RWPE1 (cell line): ENCODE data around the gene EDIL3.
A peak's percentile ranks its signal among the peaks of the same experiment; 100 is the strongest.

ENCODE experiments used
- CTCF ChIA-PET: fragments of 350-600 bp; sonication (Branson Sonifier 250); formaldehyde crosslinking; extraction: SDS; loops from one replicate; lab custom pipeline; 2021; lab: Yijun Ruan, JAX
- POLR2A ChIA-PET: fragments of 400-600 bp; formaldehyde crosslinking; extraction: SDS; loops from one replicate; lab custom pipeline; 2020; ENCODE audit warnings: antibody characterized with exemption; ENCODE audit not compliant: low non-redundant PET; lab: Yijun Ruan, JAX
- DNase-seq: peaks from one replicate; pipeline ENCODE4 v3.0.0; 2012; ENCODE audit warnings: low spot score
- H3K27ac ChIP-seq: fragments of 450-650 bp; 2 replicates; pipeline ENCODE4 v1.5.1; 2017
- TF ChIP-seq, protein P1 (sequence below): fragments of 450-650 bp; conservative IDR thresholded peaks from 2 replicates; pipeline ENCODE4 v1.5.1; 2017; ENCODE audit warnings: low read depth, mild to moderate bottlenecking

Gene EDIL3

DNA sequence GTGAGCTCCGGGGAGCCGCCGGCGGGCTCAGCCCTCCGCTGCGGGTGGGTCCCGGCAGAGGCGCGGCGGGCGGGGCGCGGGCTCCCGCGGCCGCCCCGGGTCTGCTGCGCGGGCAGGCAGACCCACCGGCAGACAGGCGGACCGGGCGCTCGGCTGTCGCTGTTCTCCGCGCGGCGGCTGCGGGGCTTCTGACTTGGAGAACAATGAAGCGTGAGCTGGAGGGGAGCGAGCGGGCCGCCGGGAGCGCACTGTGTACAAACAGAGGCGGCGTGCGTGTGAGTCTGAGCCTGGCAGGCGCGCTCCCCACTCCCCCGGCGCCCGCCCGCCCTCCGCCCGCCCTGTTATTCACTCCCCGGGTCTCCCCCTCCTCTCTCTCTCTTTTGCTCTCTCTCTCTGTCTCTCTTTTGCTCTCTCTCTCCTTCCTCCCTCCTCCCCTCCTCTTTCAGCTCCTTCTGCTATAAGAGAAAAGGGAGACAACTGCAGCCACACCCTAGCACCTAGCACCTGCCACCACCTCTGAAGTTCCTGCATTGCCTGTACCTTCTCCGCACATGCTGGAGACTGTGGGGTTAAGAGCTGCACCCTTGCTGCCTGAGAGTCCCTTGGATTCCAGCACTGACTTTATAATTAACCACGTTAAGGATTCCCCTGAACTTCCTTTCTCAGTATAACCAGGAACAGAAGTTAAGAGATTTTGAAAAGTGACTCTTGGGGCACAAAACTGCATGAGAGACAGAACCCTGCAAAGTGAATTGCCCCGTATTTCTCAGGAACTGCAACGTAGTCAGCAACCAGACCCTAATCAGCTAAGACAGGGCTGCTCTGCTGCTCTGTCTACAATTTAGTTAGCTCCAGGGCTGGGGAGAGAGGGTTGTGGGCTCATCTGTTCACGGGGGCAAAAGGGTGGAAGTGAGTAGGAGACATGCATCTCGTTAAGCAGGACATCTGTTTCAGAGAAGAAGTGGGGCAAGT is at the start of gene EDIL3:
Gene EDIL3, minus strand, starts transcription at position 277 of the 972 bp plus-strand sequence. CDS start 506 bp downstream, outside the sequence.
- peak; percentile 30 for DNase-seq
- H3K27ac ChIP-seq = no peak within 1 kb of the TSS
- POLR2A ChIA-PET = interaction anchor here (0.7 kb wide), 1 partner anchor 325 kb away, joined by 5 read pairs; no protein-coding TSS in a partner anchor
- TF ChIP-seq, protein P1, sequence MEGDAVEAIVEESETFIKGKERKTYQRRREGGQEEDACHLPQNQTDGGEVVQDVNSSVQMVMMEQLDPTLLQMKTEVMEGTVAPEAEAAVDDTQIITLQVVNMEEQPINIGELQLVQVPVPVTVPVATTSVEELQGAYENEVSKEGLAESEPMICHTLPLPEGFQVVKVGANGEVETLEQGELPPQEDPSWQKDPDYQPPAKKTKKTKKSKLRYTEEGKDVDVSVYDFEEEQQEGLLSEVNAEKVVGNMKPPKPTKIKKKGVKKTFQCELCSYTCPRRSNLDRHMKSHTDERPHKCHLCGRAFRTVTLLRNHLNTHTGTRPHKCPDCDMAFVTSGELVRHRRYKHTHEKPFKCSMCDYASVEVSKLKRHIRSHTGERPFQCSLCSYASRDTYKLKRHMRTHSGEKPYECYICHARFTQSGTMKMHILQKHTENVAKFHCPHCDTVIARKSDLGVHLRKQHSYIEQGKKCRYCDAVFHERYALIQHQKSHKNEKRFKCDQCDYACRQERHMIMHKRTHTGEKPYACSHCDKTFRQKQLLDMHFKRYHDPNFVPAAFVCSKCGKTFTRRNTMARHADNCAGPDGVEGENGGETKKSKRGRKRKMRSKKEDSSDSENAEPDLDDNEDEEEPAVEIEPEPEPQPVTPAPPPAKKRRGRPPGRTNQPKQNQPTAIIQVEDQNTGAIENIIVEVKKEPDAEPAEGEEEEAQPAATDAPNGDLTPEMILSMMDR = no peak
- CTCF ChIA-PET = interaction anchor here (0.6 kb wide), 1 partner anchor 25 kb away, joined by 3 read pairs; no protein-coding TSS in a partner anchor

DNA sequence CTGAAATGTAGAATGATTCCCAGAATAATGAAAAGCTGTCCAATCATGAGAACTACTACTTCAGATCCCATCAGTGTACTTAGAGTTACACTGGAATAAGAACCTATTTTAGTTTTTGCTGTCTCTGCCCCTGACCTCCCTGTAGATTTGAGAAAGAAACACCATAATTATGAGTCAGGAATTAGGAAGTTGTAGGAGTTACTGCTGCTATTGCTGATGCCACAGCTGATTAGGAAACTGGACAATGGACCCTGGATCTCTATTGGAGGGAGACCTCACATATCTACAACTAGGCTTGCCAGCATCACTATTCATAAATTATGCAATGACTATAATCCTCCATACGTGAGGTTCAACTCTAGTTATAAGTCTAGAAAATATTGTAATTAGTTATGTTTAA is 48.8 kb upstream of the EDIL3 start:
- TF ChIP-seq, protein P1 = no peak
- ChIA-PET POLR2A (no interaction called here), CTCF (no interaction called here)
- no peak overlapping the region for H3K27ac ChIP-seq
- no peak for DNase-seq

DNA sequence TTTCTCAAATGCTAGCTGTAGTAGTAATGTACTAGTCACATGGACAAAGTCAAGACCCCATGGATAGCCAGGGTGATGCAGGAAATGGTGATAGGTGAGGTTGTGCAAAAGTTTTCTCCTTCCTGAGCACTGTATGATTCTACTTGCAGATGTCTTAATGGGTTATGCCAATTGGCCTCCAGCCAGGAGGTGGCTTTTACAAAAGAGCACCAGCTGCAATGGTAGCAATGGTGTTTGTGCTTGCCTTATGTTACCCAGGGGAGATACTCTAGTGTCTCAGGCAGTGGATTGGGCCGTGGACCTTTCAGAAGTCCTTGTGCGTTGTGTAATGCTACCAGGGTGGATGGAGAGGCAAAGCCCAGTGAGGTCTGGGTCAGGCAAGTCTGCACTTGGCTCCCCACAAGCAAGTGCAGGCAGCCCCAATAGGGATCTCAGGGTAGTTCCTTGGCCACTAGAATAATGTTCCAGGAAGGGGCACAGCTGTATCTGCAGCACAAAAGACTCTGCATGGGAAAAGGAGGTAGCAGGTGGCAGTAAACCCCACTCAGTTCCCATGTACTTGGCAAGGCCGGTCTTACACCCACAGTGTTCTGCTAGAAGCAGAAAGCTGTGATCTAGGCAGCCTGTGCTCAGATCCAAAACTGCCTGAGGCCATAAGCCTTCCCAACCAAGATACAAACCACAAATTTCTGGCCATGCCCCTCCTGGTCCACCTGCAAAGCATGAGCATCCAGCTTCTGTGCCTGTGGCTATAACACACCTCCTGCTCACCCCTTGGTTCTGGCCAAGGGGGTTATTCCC is 46.4 kb upstream of the EDIL3 start:
- TF ChIP-seq, protein P1 = no peak
- POLR2A ChIA-PET = no interaction called here
- CTCF ChIA-PET = no interaction called here
- no peak for DNase-seq
- peak overlapping the region; percentile 8; the same call in 1 of the 2 replicates for H3K27ac ChIP-seq

DNA sequence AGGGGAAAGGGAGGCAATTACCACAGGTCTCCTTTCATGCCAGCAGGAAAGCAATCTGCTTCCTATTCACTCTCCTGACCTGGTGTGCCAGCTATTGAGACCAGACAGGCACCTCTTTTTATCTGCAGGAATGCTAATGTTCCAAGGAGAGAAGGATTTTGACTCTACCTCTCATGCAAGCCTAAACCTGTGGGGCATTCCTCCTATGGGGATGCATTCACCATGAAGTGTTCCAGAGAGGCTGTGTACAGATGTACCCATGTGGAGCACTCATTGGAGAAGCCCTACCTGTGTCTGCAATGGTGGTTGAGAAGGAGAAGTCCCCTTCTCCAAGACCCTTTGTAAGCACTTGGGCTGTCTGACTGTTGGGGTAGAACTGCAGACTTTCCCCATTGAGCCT is 45.4 kb upstream of the EDIL3 start:
- no peak overlapping the region for H3K27ac ChIP-seq
- ChIA-PET POLR2A (no interaction called here), CTCF (no interaction called here)
- no peak for DNase-seq
- TF ChIP-seq, protein P1 = no peak

GRCh38 chr5:84425365-84425881 is 40.7 kb upstream of the EDIL3 start:
- ChIA-PET CTCF (no interaction called here), POLR2A (no interaction called here)
- no peak for DNase-seq
- H3K27ac ChIP-seq = no peak overlapping the region
- TF ChIP-seq, protein P1 = no peak

- CTCF ChIA-PET = no interaction called here
Observed at GRCh38 chr5:84419742-84420141, 35.1 kb upstream of the EDIL3 start.

More at GRCh38 chr5:84419742-84420141, 35.1 kb upstream of the EDIL3 start:
- no peak for DNase-seq
- POLR2A ChIA-PET = no interaction called here
- TF ChIP-seq, protein P1 = no peak
- H3K27ac ChIP-seq = no peak overlapping the region
